IPS-18c (cell line): ENCODE measurements around the gene PIK3C3.

ENCODE experiments used
- H3K4me3 ChIP-seq: 2 replicates; pipeline ENCODE4 v1.7.0; 2013; ENCODE audit warnings: low read depth, mild to moderate bottlenecking, low read length, moderate library complexity; ENCODE audit not compliant: insufficient read depth
- H3K9me3 ChIP-seq: one replicate; pipeline ENCODE4 v1.6.1; 2013; ENCODE audit warnings: mild to moderate bottlenecking, low read length, moderate library complexity; ENCODE audit not compliant: control insufficient read depth, insufficient read depth

Gene PIK3C3

GRCh38 chr18:41948544-41949110 is 6.4 kb upstream of the PIK3C3 start:
- Histone ChIP-seq H3K9me3 (no peaks in the 10 kb centered on the region), H3K4me3 (no peak overlapping the region)

GRCh38 chr18:41949206-41949920 is 5.7 kb upstream of the PIK3C3 start:
- no peaks in the 10 kb centered on the region for H3K9me3 ChIP-seq
- H3K4me3 ChIP-seq = no peak overlapping the region

- no peaks in the 10 kb centered on the region for H3K9me3 ChIP-seq
- H3K4me3 ChIP-seq = peak overlapping the region; percentile 93
These were observed 654 bp downstream of the PIK3C3 start for GRCh38 chr18:41955688-41956087.

- Histone ChIP-seq H3K4me3 (no peak overlapping the region), H3K9me3 (no peaks in the 10 kb centered on the region)
These were observed 4.0 kb downstream of the PIK3C3 start for GRCh38 chr18:41959045-41959444.

- Histone ChIP-seq H3K9me3 (no peaks in the 10 kb centered on the region), H3K4me3 (no peak overlapping the region)
These were observed 10.7 kb downstream of the PIK3C3 start for GRCh38 chr18:41965634-41966255.

GRCh38 chr18:41966943-41967342 is 11.9 kb downstream of the PIK3C3 start:
- no peak overlapping the region for H3K4me3 ChIP-seq
- no peaks in the 10 kb centered on the region for H3K9me3 ChIP-seq

GRCh38 chr18:41967680-41968079 is 12.6 kb downstream of the PIK3C3 start:
- Histone ChIP-seq H3K4me3 (no peak overlapping the region), H3K9me3 (no peaks in the 10 kb centered on the region)

- no peaks in the 10 kb centered on the region for H3K9me3 ChIP-seq
- H3K4me3 ChIP-seq = no peak overlapping the region
These were observed 14.8 kb downstream of the PIK3C3 start for GRCh38 chr18:41969881-41970280.

- Histone ChIP-seq H3K9me3 (no peaks in the 10 kb centered on the region), H3K4me3 (no peak overlapping the region)
These were observed 17.3 kb downstream of the PIK3C3 start for GRCh38 chr18:41972067-41972925.

GRCh38 chr18:41973983-41974382 is 18.9 kb downstream of the PIK3C3 start:
- H3K9me3 ChIP-seq = no peaks in the 10 kb centered on the region
- no peak overlapping the region for H3K4me3 ChIP-seq

GRCh38 chr18:41974796-41975201 is 19.8 kb downstream of the PIK3C3 start:
- Histone ChIP-seq H3K4me3 (no peak overlapping the region), H3K9me3 (no peaks in the 10 kb centered on the region)

GRCh38 chr18:41975284-41975683 is 20.2 kb downstream of the PIK3C3 start:
- Histone ChIP-seq H3K4me3 (no peak overlapping the region), H3K9me3 (no peaks in the 10 kb centered on the region)

- Histone ChIP-seq H3K9me3 (no peaks in the 10 kb centered on the region), H3K4me3 (no peak overlapping the region)
These were observed 22.2 kb downstream of the PIK3C3 start for GRCh38 chr18:41977233-41977632.

GRCh38 chr18:41982942-41983660 is 28.1 kb downstream of the PIK3C3 start:
- H3K9me3 ChIP-seq = no peaks in the 10 kb centered on the region
- H3K4me3 ChIP-seq = no peak overlapping the region

- no peak overlapping the region for H3K4me3 ChIP-seq
- H3K9me3 ChIP-seq = no peaks in the 10 kb centered on the region
These were observed 30.9 kb downstream of the PIK3C3 start for GRCh38 chr18:41985914-41986313.

GRCh38 chr18:41989508-41989907 is 34.5 kb downstream of the PIK3C3 start:
- Histone ChIP-seq H3K4me3 (no peak overlapping the region), H3K9me3 (no peaks in the 10 kb centered on the region)

- Histone ChIP-seq H3K4me3 (no peak overlapping the region), H3K9me3 (no peaks in the 10 kb centered on the region)
These were observed 37.0 kb downstream of the PIK3C3 start for GRCh38 chr18:41992066-41992465.
